MM.1S (cell line): ENCODE results near the gene CAND2.

ENCODE experiments used
- CTCF ChIP-seq: fragments of 300-600 bp; sonication (generic); IDR thresholded peaks from 2 replicates; pipeline ENCODE4 v1.5.1; 2016; ENCODE audit warnings: antibody characterized with exemption, low read length, mixed read lengths
- EZH2 ChIP-seq: fragments of 300-600 bp; sonication (generic); optimal IDR thresholded peaks from 2 replicates; pipeline ENCODE3; 2017; ENCODE audit warnings: low read depth, mild to moderate bottlenecking, antibody characterized with exemption, low read length, mixed read lengths

GRCh38 chr3:12862387-12862786, 65.9 kb downstream of the CAND2 start:
- TF ChIP-seq CTCF (no peak), EZH2 (no peak)
